Measurements from ENCODE around the gene MGLL. TPM values are rescaled to one million over a fixed set of nuclear protein-coding genes. Genes with fewer than 3 reads are reported as not detected.

Gene MGLL
- total and polyA plus RNA-seq, 2 experiments from 2014 or later: 58.7 to 184 TPM

DNA sequence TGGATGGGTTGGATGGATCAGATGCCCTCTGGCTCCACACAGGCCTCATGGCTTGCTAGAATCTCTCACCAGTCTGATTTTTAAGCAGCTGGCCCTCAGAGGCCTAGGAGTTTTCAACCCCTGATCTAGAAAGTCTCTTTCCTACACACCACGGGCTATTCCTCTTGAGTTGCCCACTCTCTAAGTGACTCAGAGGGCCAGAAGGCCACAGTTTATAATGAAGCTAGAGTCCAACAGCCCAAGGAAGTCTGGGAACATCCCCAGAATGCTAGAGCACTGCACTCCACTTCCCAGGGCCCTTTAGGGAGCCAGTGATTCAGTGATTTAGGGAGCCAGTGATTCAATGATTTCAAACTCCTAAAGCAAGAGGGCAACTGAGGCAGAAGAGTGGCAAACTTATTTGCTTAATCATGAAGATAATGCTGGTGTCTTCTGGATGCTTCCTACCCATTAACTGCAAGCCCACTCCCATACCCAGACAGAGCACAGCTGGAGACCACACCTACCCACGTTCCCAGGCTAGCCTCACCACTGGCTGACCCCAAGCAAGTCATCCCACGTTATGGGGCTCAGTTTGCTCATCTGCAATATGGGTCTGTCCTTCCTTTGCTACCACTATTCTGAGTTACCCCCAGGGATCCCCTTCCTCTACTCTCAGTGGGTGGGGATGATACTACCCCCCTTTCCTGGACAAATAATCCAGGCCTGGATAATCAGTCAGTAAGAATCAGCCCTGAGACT is 112.8 kb downstream of the MGLL start:
- H3K27me3 ChIP-seq (replicated peaks; ENCODE audit: insufficient read depth): no peaks in the 10 kb centered on the region
- H3K27ac ChIP-seq: no peak overlapping the region
- H3K4me2 ChIP-seq (ENCODE audit: unreplicated experiment): no peak overlapping the region
- H3F3A ChIP-seq (ENCODE audit: insufficient read depth): no peaks in the 10 kb centered on the region
- WGBS, 2 experiments (ENCODE audit: low coverage in 1 of 2, low lambda C conversion rate in 2 of 2, missing lambda C conversion rate in 2 of 2): 92 to 95% methylated on average over 3 of the region's 3 CpGs
- no peaks in the 10 kb centered on the region for H3K9me3 ChIP-seq (ENCODE audit: low read depth)
- H3K4me1 ChIP-seq (ENCODE audit: insufficient read depth): no peaks in the 10 kb centered on the region
- H4K20me1 ChIP-seq (ENCODE audit: insufficient read depth): no peaks in the 10 kb centered on the region
- no peak overlapping the region for H2AFZ ChIP-seq
- peak; percentile 28 for DNase-seq
- no peak overlapping the region for H3K4me3 ChIP-seq
- no peaks in the 10 kb centered on the region for H3K9me2 ChIP-seq (ENCODE audit: insufficient read depth)
- TF ChIP-seq EZH2 (IDR thresholded peaks at IDR 0.05; ENCODE audit: insufficient read depth, poor library complexity, severe bottlenecking) (no peak), EZH2phosphoT487 (IDR thresholded peaks at IDR 0.05; ENCODE audit: insufficient read depth, low read depth) (no peak)
- peaks cover 10% of the 10 kb centered on the region; the same call in 1 of the 2 replicates for H3K36me3 ChIP-seq (ENCODE audit: low read depth)
- H3K79me2 ChIP-seq (ENCODE audit: insufficient read depth): no peaks in the 10 kb centered on the region; the same call in 1 of the 2 replicates
- in situ Hi-C loops (cut with MboI): no loop called here
- no peak overlapping the region for H3K9ac ChIP-seq

DNA sequence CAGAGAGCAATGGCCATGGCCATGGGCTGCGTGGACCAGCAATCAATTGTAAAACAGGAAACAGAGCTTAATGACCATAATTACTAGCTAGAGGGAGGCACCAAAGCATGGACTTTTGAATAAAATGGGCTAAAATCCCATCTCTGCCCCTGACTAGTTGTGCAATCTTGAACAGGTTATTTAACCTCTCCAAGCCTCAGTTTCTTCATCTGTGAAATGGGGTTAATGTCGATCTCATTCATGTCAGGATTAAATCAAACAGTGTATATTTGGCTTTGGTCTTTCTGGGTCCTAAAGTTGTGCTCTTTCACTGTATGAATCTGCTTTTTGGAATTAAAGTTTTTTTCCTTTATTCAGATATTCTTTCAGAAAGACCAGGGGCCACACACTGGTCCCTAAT is 113.5 kb downstream of the MGLL start:
- in situ Hi-C loops (cut with MboI): no loop called here
- H3K36me3 ChIP-seq (ENCODE audit: low read depth): peaks cover 11% of the 10 kb centered on the region; the same call in 1 of the 2 replicates

GRCh38 chr3:127707851-127708411 is 114.4 kb downstream of the MGLL start:
- no peak overlapping the region for H3K9ac ChIP-seq
- in situ Hi-C loops (cut with MboI): no loop called here

More for the DNA sequence above, 113.5 kb downstream of the MGLL start:
- Histone ChIP-seq H2AFZ (no peak overlapping the region), H3K4me1 (ENCODE audit: insufficient read depth) (no peaks in the 10 kb centered on the region), H4K20me1 (ENCODE audit: insufficient read depth) (no peaks in the 10 kb centered on the region), H3K27ac (no peak overlapping the region), H3K4me2 (ENCODE audit: unreplicated experiment) (no peak overlapping the region), H3K27me3 (replicated peaks; ENCODE audit: insufficient read depth) (no peaks in the 10 kb centered on the region), H3K79me2 (ENCODE audit: insufficient read depth) (no peaks in the 10 kb centered on the region; the same call in 1 of the 2 replicates), H3K9me3 (ENCODE audit: low read depth) (no peaks in the 10 kb centered on the region), H3F3A (ENCODE audit: insufficient read depth) (no peaks in the 10 kb centered on the region), H3K4me3 (no peak overlapping the region), H3K9ac (no peak overlapping the region), H3K9me2 (ENCODE audit: insufficient read depth) (no peaks in the 10 kb centered on the region)
- no peak for TF ChIP-seq EZH2 (IDR thresholded peaks at IDR 0.05; ENCODE audit: insufficient read depth, poor library complexity, severe bottlenecking)
- TF ChIP-seq EZH2phosphoT487 (IDR thresholded peaks at IDR 0.05; ENCODE audit: insufficient read depth, low read depth): no peak
- 70 to 72% methylated on average over 2 of the region's 2 CpGs for WGBS, 2 experiments (ENCODE audit: low coverage in 1 of 2, low lambda C conversion rate in 2 of 2, missing lambda C conversion rate in 2 of 2)
- no peak for DNase-seq

DNA sequence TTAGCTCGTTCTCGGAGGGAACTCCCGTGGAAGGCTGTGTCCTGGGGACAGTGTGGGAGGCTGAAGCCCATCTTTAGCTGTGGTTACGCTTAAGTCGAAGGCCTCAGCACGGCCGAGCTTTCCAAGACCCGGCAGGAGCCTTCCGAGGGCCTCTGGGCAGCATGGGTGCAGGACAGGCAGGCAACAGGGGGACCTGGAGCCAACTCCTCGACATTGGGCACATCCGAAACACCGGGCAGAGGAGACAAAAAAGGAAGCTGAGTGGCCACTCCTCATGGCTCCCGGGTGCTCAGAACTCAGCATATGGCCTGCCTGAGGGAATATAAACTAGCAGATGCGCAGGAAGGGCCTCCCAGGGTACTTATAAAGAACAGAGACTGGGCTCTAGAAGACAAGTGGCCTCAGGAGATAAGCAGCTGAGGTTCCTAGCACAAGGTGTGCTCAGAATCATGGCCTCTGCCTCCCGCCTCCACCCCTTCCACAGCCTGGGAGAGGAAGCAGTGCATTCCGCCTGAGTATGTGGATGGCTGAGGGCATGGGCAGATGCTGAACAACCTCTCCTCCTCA is 115.4 kb downstream of the MGLL start:
- TF ChIP-seq EZH2phosphoT487 (IDR thresholded peaks at IDR 0.05; ENCODE audit: insufficient read depth, low read depth) (no peak), EZH2 (IDR thresholded peaks at IDR 0.05; ENCODE audit: insufficient read depth, poor library complexity, severe bottlenecking) (no peak)
- Histone ChIP-seq H3K4me3 (no peak overlapping the region), H3K9me2 (ENCODE audit: insufficient read depth) (no peaks in the 10 kb centered on the region), H4K20me1 (ENCODE audit: insufficient read depth) (no peaks in the 10 kb centered on the region), H2AFZ (no peak overlapping the region), H3K4me2 (ENCODE audit: unreplicated experiment) (no peak overlapping the region), H3K27ac (no peak overlapping the region), H3K9ac (no peak overlapping the region), H3K79me2 (ENCODE audit: insufficient read depth) (no peaks in the 10 kb centered on the region; the same call in 1 of the 2 replicates), H3K27me3 (replicated peaks; ENCODE audit: insufficient read depth) (no peaks in the 10 kb centered on the region), H3K4me1 (ENCODE audit: insufficient read depth) (no peaks in the 10 kb centered on the region), H3K36me3 (ENCODE audit: low read depth) (peaks cover 11% of the 10 kb centered on the region; the same call in 1 of the 2 replicates), H3F3A (ENCODE audit: insufficient read depth) (no peaks in the 10 kb centered on the region), H3K9me3 (ENCODE audit: low read depth) (no peaks in the 10 kb centered on the region)
- 90 to 93% methylated on average over 16 of the region's 16 CpGs for WGBS, 2 experiments (ENCODE audit: low coverage in 1 of 2, low lambda C conversion rate in 2 of 2, missing lambda C conversion rate in 2 of 2)
- no peak for DNase-seq
- in situ Hi-C loops (cut with MboI): no loop called here

More at GRCh38 chr3:127707851-127708411, 114.4 kb downstream of the MGLL start:
- Histone ChIP-seq H3K4me2 (ENCODE audit: unreplicated experiment) (no peak overlapping the region), H3K36me3 (ENCODE audit: low read depth) (peaks cover 11% of the 10 kb centered on the region; the same call in 1 of the 2 replicates), H3K27ac (no peak overlapping the region), H3K79me2 (ENCODE audit: insufficient read depth) (no peaks in the 10 kb centered on the region; the same call in 1 of the 2 replicates), H4K20me1 (ENCODE audit: insufficient read depth) (no peaks in the 10 kb centered on the region), H3K4me1 (ENCODE audit: insufficient read depth) (no peaks in the 10 kb centered on the region), H3K9me2 (ENCODE audit: insufficient read depth) (no peaks in the 10 kb centered on the region), H3K27me3 (replicated peaks; ENCODE audit: insufficient read depth) (no peaks in the 10 kb centered on the region), H3K9me3 (ENCODE audit: low read depth) (no peaks in the 10 kb centered on the region), H3F3A (ENCODE audit: insufficient read depth) (no peaks in the 10 kb centered on the region), H3K4me3 (no peak overlapping the region), H2AFZ (no peak overlapping the region)
- no peak for DNase-seq
- no peak for TF ChIP-seq EZH2phosphoT487 (IDR thresholded peaks at IDR 0.05; ENCODE audit: insufficient read depth, low read depth)
- TF ChIP-seq EZH2 (IDR thresholded peaks at IDR 0.05; ENCODE audit: insufficient read depth, poor library complexity, severe bottlenecking): no peak
- 84 to 88% methylated on average over 13 of the region's 13 CpGs for WGBS, 2 experiments (ENCODE audit: low coverage in 1 of 2, low lambda C conversion rate in 2 of 2, missing lambda C conversion rate in 2 of 2)
